Suprapubic skin (tissue), 4 donors: Measurements from ENCODE around the gene NXPH2. TPM values are rescaled to one million over a fixed set of nuclear protein-coding genes. Genes with fewer than 3 reads are reported as not detected.

Experiments used
- DNase-seq, 2 donors: peaks; one replicate each; pipeline ENCODE4 v3.0.0-alpha.2; 2019; ENCODE audit warnings: low spot score in 2 of 2
- H3K27ac ChIP-seq: fragments of 200-600 bp; sonication (generic); one replicate; pipeline ENCODE4 v1.5.1; 2019
- H3K27me3 ChIP-seq: fragments of 200-600 bp; sonication (generic); one replicate; pipeline ENCODE4 v1.5.1; 2019
- H3K36me3 ChIP-seq: fragments of 200-600 bp; sonication (generic); one replicate; pipeline ENCODE4 v1.5.1; 2019
- H3K4me1 ChIP-seq: fragments of 200-600 bp; sonication (generic); one replicate; pipeline ENCODE4 v1.5.1; 2019
- H3K4me3 ChIP-seq: fragments of 200-600 bp; sonication (generic); one replicate; pipeline ENCODE4 v1.5.1; 2019; ENCODE audit warnings: mild to moderate bottlenecking
- H3K9me3 ChIP-seq: fragments of 200-600 bp; sonication (generic); one replicate; pipeline ENCODE4 v1.5.1; 2019
- EP300 ChIP-seq: sonication (generic); formaldehyde crosslinking; IDR thresholded peaks from one replicate; pipeline ENCODE4 v1.6.1; 2017; ENCODE audit warnings: antibody characterized with exemption
- POLR2A ChIP-seq, 2 donors: fragments of 450-650 bp; IDR thresholded peaks; one replicate each; pipeline ENCODE4 v1.6.1; 2017; ENCODE audit warnings: antibody characterized with exemption in 2 of 2, mild to moderate bottlenecking in 2 of 2, moderate library complexity in 2 of 2
- POLR2AphosphoS5 ChIP-seq, 3 donors: sonication (generic); formaldehyde crosslinking; IDR thresholded peaks; one replicate each; pipeline ENCODE4 v1.6.1; 2017; ENCODE audit warnings: antibody characterized with exemption in 3 of 3
- WGBS: methylation state at CpG from one replicate; pipeline ENCODE4 v1.1.5; 2018; 5-methylcytosine and 5-hydroxymethylcytosine counted together
- total RNA-seq, 4 donors: library from RNA; depleted of rRNA; stranded (reverse); fragments of >200 nt; gene quantifications; one replicate each; pipeline ENCODE4 v1.1.0, GENCODE V29; 2016
- TF ChIP-seq, protein P1 (sequence below), 2 donors: fragments of 200-600 bp in 1 of 2; fragments of 450-650 bp in 1 of 2; sonication (generic) in 1 of 2; IDR thresholded peaks; one replicate each; pipeline ENCODE4 v1.5.1; 2016 to 2019; ENCODE audit warnings: antibody characterized with exemption in 2 of 2, mild to moderate bottlenecking in 1 of 2, moderate library complexity in 1 of 2

The NXPH2 gene
- total RNA-seq, 4 donors from 2014 or later = not detected

DNA sequence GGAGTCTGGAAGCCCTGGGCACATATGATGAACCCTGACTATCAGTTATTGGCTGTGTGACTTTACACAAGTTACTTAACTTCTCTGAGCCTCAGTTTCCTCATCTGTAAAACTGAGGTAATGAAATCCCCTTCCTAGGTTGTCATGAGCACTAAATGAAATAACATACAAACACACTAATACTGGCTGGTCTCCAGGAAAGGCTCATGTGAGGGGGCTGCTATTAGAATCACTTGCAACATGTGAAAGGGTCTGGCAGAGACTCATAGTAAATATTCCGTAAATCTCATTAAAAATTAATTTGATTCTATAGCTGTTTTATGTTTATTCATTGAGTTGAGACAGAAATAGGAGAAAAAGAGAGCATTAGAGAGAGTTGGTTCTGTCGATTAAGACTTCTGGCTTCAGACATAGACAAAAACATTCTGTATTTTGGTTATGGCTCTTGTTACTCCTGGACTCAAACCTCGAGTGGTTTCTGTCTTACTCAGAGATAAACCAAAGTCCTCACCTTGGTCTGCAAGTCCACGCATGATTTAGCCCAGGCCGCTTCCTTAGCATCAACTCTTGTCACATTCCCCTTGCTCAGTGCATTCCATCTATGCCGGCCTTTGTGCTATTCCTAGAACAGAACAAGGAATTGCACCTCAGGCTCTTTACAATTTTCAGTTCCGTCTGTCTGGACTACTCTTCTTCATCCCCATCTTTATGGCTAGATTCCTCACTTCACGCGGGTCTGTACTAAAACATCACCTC, 139.1 kb downstream of the NXPH2 start:
- Histone ChIP-seq H3K27me3 (peaks cover 3% of the 10 kb centered on the region), H3K36me3 (no peaks in the 10 kb centered on the region), H3K4me1 (no peaks in the 10 kb centered on the region), H3K4me3 (no peak overlapping the region), H3K27ac (no peak overlapping the region), H3K9me3 (no peaks in the 10 kb centered on the region)
- no peak for DNase-seq
- TF ChIP-seq POLR2AphosphoS5 (IDR thresholded peaks at IDR 0.05) = no peak
- TF ChIP-seq, protein P1, sequence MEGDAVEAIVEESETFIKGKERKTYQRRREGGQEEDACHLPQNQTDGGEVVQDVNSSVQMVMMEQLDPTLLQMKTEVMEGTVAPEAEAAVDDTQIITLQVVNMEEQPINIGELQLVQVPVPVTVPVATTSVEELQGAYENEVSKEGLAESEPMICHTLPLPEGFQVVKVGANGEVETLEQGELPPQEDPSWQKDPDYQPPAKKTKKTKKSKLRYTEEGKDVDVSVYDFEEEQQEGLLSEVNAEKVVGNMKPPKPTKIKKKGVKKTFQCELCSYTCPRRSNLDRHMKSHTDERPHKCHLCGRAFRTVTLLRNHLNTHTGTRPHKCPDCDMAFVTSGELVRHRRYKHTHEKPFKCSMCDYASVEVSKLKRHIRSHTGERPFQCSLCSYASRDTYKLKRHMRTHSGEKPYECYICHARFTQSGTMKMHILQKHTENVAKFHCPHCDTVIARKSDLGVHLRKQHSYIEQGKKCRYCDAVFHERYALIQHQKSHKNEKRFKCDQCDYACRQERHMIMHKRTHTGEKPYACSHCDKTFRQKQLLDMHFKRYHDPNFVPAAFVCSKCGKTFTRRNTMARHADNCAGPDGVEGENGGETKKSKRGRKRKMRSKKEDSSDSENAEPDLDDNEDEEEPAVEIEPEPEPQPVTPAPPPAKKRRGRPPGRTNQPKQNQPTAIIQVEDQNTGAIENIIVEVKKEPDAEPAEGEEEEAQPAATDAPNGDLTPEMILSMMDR (IDR thresholded peaks at IDR 0.05) = no peak
- no peak for TF ChIP-seq POLR2A (IDR thresholded peaks at IDR 0.05)
- TF ChIP-seq EP300 = no peak
- WGBS = 53% methylated on average over 9 of the region's 9 CpGs

DNA sequence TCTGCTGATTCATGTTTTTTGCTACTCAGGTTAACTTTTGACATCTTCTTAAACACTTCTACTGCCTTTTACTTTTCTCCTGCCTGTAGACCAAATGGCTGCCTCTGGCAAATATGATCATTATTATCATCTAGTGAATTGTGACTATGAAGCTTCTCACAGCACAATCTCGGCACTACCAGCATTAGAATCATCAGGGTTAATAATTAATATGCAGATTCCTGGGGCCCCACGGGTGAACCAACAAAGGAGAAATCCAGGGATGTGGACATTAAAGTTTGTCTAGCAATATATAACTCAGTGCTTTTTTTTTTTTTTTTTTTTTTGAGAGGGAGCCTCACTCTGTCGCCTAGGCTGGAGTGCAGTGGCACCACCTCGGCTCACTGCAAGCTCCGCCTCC, 142.5 kb downstream of the NXPH2 start:
- Histone ChIP-seq H3K4me3 (no peak overlapping the region), H3K27me3 (peaks cover 3% of the 10 kb centered on the region), H3K4me1 (no peaks in the 10 kb centered on the region), H3K9me3 (no peaks in the 10 kb centered on the region), H3K36me3 (no peaks in the 10 kb centered on the region), H3K27ac (no peak overlapping the region)
- TF ChIP-seq POLR2A (IDR thresholded peaks at IDR 0.05) (no peak), POLR2AphosphoS5 (IDR thresholded peaks at IDR 0.05) (no peak), EP300 (no peak)
- TF ChIP-seq, protein P1 (IDR thresholded peaks at IDR 0.05) = no peak
- 82% methylated on average over 5 of the region's 5 CpGs for WGBS
- DNase-seq = no peak

DNA sequence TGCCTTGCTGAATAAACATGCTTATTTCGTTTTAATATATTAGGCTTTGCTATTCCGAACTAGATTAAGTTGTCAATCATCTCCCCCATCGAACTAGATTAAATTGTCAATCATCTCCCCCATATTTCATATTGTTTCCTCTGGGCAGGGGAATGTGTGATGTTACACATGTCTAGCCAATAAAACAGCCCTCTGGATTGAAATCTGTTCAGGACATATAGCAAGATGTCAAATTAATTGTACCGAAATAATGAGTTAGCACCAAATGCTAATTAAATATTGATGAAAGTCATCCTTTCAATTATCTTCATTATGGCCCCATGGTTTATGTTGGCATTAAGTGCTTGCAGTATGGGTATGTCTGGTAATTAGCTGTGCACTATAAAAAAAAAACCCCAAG, 143.1 kb downstream of the NXPH2 start:
- TF ChIP-seq EP300 (no peak), POLR2AphosphoS5 (IDR thresholded peaks at IDR 0.05) (no peak), POLR2A (IDR thresholded peaks at IDR 0.05) (no peak)
- TF ChIP-seq, protein P1 (IDR thresholded peaks at IDR 0.05) = no peak
- Histone ChIP-seq H3K27ac (no peak overlapping the region), H3K4me1 (no peaks in the 10 kb centered on the region), H3K36me3 (no peaks in the 10 kb centered on the region), H3K27me3 (peaks cover 3% of the 10 kb centered on the region), H3K4me3 (no peak overlapping the region), H3K9me3 (no peaks in the 10 kb centered on the region)
- no peak for DNase-seq
- 85% methylated on average over 4 of the region's 4 CpGs for WGBS

DNA sequence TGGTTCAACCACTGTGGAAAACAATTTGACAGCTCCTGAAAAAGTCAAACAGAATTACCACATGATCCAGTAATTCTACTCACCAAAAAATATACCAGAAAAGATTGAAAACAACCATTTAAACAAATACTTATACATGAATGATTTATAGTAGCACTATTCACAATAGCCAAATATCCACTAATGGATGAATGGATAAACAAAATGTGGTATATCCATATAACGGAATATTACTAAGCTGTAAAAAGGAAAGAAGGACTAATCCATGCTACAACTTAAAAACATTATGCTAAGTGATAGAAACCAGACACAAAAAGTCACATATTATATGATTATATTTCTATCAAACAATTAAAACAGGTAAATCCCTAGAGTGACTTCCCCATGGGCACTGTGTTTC, 147.1 kb downstream of the NXPH2 start:
- DNase-seq = no peak
- Histone ChIP-seq H3K27ac (no peak overlapping the region), H3K9me3 (no peaks in the 10 kb centered on the region), H3K4me1 (no peaks in the 10 kb centered on the region), H3K4me3 (no peak overlapping the region), H3K36me3 (no peaks in the 10 kb centered on the region), H3K27me3 (no peaks in the 10 kb centered on the region)
- 97% methylated on average over 1 of the region's 1 CpG for WGBS
- TF ChIP-seq EP300 = no peak

DNA sequence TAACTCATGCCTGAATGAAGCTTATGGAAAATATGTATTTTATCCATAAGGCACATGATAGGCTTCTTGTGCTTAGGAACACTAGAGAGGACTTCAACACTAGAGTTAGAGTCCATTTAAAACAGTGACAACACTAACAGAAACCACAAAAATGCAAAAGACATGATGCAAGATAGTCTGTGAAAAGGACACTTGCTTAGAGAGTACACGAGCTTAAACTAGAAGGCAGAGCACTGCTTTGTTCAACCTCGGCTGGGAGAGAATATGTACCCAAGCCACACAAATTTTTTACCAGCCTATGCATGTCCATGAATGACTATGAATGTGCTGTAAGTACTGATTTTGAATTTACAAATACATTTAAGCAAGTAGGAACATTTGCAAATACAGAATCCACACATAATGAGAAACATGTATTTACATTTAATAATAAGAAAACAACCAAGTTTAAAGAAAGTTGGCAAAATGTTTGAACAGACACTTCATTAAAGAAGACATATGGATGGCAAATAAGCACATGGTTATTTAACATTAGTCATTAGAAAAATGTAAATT, 148.0 kb downstream of the NXPH2 start:
- Histone ChIP-seq H3K9me3 (no peaks in the 10 kb centered on the region), H3K27ac (no peak overlapping the region), H3K4me1 (no peaks in the 10 kb centered on the region), H3K27me3 (no peaks in the 10 kb centered on the region), H3K4me3 (no peak overlapping the region), H3K36me3 (no peaks in the 10 kb centered on the region)
- TF ChIP-seq, protein P1 (IDR thresholded peaks at IDR 0.05) = no peak
- TF ChIP-seq POLR2A (IDR thresholded peaks at IDR 0.05) (no peak), EP300 (no peak), POLR2AphosphoS5 (IDR thresholded peaks at IDR 0.05) (no peak)
- no peak for DNase-seq
- 29% methylated on average over 2 of the region's 2 CpGs for WGBS
